ENCODE results near the gene CLSTN2.

- TF ChIP-seq ZNF645 (tag by site-specific recombination; IDR thresholded peaks at IDR 0.05) (no peak), CTCF (tag by site-specific recombination; IDR thresholded peaks at IDR 0.05) (no peak), ZNF324 (tag by site-specific recombination; IDR thresholded peaks at IDR 0.05) (no peak), GLI2 (tag by site-specific recombination; IDR thresholded peaks at IDR 0.05; ENCODE audit: borderline replicate concordance, low read depth) (no peak), YY1 (tag by site-specific recombination; IDR thresholded peaks at IDR 0.05) (no peak), TCF7L2 (IDR thresholded peaks at IDR 0.05; ENCODE audit: borderline replicate concordance, low read depth, low read length) (no peak), ZNF211 (tag by site-specific recombination; IDR thresholded peaks at IDR 0.05; ENCODE audit: low read depth) (no peak), TRIM28 (IDR thresholded peaks at IDR 0.05; ENCODE audit: borderline replicate concordance, low read length) (no peak), ZNF785 (tag by site-specific recombination; IDR thresholded peaks at IDR 0.05) (no peak)
Measured at GRCh38 chr3:140146668-140147067, 211.7 kb downstream of the CLSTN2 start.

Data from HEK293 (cell line).